WERI-Rb-1 (cell line): ENCODE data around the gene GATA3.

ENCODE experiments used
- DNase-seq: peaks from one replicate; pipeline ENCODE4 v3.0.0-alpha.2; 2020
- H3K27ac ChIP-seq: fragments of 250-450 bp; sonication (Bioruptor Pico); 2 replicates; pipeline ENCODE4 v1.5.1; 2020; ENCODE audit warnings: mild to moderate bottlenecking, moderate library complexity
- H3K27me3 ChIP-seq: fragments of 250-450 bp; sonication (Bioruptor Pico); 2 replicates; pipeline ENCODE4 v1.5.1; 2021; ENCODE audit warnings: mild to moderate bottlenecking, low read depth, moderate library complexity; ENCODE audit not compliant: insufficient read depth, severe bottlenecking
- H3K36me3 ChIP-seq: fragments of 250-450 bp; sonication (Bioruptor Pico); 2 replicates; pipeline ENCODE4 v1.5.1; 2020; ENCODE audit warnings: mild to moderate bottlenecking, moderate library complexity
- H3K4me3 ChIP-seq: 2 replicates; pipeline ENCODE4 v1.5.1; 2011; ENCODE audit warnings: low read depth, mild to moderate bottlenecking, control low read depth, low read length
- H3K9me3 ChIP-seq: fragments of 250-450 bp; sonication (Bioruptor Pico); 2 replicates; pipeline ENCODE4 v1.5.1; 2021; ENCODE audit warnings: mild to moderate bottlenecking, moderate library complexity; ENCODE audit not compliant: severe bottlenecking
- TF ChIP-seq, protein P1 (sequence below): IDR thresholded peaks from 2 replicates; pipeline ENCODE4 v1.5.1; 2011; ENCODE audit warnings: low read depth, mild to moderate bottlenecking, control low read depth, inconsistent platforms, low read length

GATA3 gene

DNA sequence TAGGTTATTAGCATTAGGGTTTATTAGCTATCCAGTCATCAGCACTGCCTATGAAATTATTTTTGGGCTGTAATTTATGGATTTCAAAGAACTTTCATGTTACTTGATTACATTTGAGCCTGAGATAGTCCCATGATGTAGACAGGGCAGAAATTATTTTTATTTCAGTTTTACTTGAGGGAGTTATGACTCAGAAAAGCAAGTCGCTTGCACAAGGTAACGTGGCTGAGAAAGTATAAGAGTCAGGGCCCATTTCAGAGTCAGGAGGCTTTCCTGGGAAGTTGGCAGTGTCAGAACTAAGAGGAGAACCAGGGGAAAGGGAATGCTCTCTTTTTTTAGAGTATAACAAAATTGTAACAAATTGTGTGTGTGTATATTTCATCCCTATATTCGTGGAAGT, 16.5 kb downstream of the GATA3 start:
- DNase-seq: no peak
- no peak overlapping the region for H3K4me3 ChIP-seq
- TF ChIP-seq, protein P1, sequence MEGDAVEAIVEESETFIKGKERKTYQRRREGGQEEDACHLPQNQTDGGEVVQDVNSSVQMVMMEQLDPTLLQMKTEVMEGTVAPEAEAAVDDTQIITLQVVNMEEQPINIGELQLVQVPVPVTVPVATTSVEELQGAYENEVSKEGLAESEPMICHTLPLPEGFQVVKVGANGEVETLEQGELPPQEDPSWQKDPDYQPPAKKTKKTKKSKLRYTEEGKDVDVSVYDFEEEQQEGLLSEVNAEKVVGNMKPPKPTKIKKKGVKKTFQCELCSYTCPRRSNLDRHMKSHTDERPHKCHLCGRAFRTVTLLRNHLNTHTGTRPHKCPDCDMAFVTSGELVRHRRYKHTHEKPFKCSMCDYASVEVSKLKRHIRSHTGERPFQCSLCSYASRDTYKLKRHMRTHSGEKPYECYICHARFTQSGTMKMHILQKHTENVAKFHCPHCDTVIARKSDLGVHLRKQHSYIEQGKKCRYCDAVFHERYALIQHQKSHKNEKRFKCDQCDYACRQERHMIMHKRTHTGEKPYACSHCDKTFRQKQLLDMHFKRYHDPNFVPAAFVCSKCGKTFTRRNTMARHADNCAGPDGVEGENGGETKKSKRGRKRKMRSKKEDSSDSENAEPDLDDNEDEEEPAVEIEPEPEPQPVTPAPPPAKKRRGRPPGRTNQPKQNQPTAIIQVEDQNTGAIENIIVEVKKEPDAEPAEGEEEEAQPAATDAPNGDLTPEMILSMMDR: no peak
- no peaks in the 10 kb centered on the region for H3K9me3 ChIP-seq
- H3K36me3 ChIP-seq: no peaks in the 10 kb centered on the region
- peaks cover 30% of the 10 kb centered on the region for H3K27me3 ChIP-seq
- H3K27ac ChIP-seq: no peak overlapping the region

DNA sequence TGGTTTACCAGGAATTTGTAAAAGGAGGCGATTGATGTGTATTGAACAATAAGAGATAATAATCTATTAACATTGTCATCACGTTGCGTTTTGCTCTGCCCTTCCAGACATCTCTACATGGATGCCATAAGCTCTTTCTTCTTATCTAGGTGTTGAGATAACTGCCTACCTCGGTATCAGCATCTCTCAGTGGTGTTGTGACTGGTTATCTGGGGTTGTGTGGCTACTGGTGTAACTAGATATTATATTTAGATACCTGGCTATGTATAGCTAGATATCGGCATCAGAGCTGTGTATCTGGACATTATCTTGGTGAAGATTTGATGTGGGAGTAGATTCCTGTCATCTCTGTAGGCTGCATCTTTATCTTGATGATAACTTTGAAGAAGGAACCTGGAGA, 17.2 kb downstream of the GATA3 start:
- Histone ChIP-seq H3K4me3 (no peak overlapping the region), H3K27me3 (peaks cover 30% of the 10 kb centered on the region), H3K36me3 (no peaks in the 10 kb centered on the region), H3K9me3 (no peaks in the 10 kb centered on the region), H3K27ac (no peak overlapping the region)
- TF ChIP-seq, protein P1: no peak
- no peak for DNase-seq

DNA sequence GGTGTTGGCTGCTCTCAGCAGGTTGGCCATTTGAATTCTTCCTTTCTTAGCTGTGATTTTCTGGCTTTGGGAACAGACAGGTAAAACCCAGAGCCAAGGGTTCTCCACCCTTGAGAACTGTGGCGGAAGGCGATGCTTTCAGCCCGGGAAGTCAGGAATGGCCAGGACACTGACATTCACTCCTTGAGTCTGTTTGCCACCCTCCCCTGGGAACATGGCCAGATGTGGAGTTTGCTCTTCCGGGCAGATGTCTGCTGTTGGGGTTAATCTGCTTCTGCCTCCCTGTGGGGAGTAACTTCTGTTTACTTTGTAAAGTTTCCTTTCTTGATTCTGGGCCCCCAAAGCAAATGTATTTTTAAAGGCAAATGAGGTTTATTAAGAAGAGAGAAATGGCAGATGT, 17.7 kb downstream of the GATA3 start:
- Histone ChIP-seq H3K9me3 (no peaks in the 10 kb centered on the region), H3K4me3 (no peak overlapping the region), H3K27me3 (peaks cover 30% of the 10 kb centered on the region), H3K36me3 (no peaks in the 10 kb centered on the region), H3K27ac (no peak overlapping the region)
- DNase-seq: no peak
- TF ChIP-seq, protein P1: no peak

DNA sequence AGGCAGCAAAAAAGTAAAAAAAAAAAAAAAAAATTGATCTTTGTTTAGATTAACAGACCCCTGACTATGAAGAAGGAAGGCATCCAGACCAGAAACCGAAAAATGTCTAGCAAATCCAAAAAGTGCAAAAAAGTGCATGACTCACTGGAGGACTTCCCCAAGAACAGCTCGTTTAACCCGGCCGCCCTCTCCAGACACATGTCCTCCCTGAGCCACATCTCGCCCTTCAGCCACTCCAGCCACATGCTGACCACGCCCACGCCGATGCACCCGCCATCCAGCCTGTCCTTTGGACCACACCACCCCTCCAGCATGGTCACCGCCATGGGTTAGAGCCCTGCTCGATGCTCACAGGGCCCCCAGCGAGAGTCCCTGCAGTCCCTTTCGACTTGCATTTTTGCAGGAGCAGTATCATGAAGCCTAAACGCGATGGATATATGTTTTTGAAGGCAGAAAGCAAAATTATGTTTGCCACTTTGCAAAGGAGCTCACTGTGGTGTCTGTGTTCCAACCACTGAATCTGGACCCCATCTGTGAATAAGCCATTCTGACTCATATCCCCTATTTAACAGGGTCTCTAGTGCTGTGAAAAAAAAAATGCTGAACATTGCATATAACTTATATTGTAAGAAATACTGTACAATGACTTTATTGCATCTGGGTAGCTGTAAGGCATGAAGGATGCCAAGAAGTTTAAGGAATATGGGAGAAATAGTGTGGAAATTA, 19.4 kb downstream of the GATA3 start:
- no peaks in the 10 kb centered on the region for H3K9me3 ChIP-seq
- no peak overlapping the region for H3K27ac ChIP-seq
- H3K36me3 ChIP-seq: no peaks in the 10 kb centered on the region
- TF ChIP-seq, protein P1: no peak
- H3K4me3 ChIP-seq: no peak overlapping the region
- peaks cover 22% of the 10 kb centered on the region for H3K27me3 ChIP-seq
- DNase-seq: no peak

DNA sequence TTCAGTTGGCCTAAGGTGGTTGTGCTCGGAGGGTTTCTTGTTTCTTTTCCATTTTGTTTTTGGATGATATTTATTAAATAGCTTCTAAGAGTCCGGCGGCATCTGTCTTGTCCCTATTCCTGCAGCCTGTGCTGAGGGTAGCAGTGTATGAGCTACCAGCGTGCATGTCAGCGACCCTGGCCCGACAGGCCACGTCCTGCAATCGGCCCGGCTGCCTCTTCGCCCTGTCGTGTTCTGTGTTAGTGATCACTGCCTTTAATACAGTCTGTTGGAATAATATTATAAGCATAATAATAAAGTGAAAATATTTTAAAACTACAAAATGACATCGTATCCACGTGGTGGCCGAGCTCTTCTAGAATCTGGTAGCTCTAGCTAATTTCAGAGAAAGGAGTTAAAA, 20.4 kb downstream of the GATA3 start:
- H3K27me3 ChIP-seq: peaks cover 18% of the 10 kb centered on the region
- H3K9me3 ChIP-seq: no peaks in the 10 kb centered on the region
- no peak for DNase-seq
- H3K36me3 ChIP-seq: no peaks in the 10 kb centered on the region
- H3K4me3 ChIP-seq: no peak overlapping the region
- no peak overlapping the region for H3K27ac ChIP-seq
- TF ChIP-seq, protein P1: no peak
